ENCODE results near the gene ZNF750.

Gene ZNF750

GRCh38 chr17:82810644-82811430 is 29.0 kb downstream of the ZNF750 start:
- TF ChIP-seq GATA2 (IDR thresholded peaks at IDR 0.05; ENCODE audit: low read depth, low read length): no peak
- TF ChIP-seq GATA3 (IDR thresholded peaks at IDR 0.05; ENCODE audit: low read depth, low read length): no peak

GRCh38 chr17:82808921-82809905 is 30.6 kb downstream of the ZNF750 start:
- TF ChIP-seq GATA2 (IDR thresholded peaks at IDR 0.05; ENCODE audit: low read depth, low read length) (no peak), GATA3 (IDR thresholded peaks at IDR 0.05; ENCODE audit: low read depth, low read length) (no peak)

GRCh38 chr17:82808006-82808405 is 31.8 kb downstream of the ZNF750 start:
- TF ChIP-seq GATA2 (IDR thresholded peaks at IDR 0.05; ENCODE audit: low read depth, low read length) (no peak), GATA3 (IDR thresholded peaks at IDR 0.05; ENCODE audit: low read depth, low read length) (no peak)

- no peak for TF ChIP-seq GATA3 (IDR thresholded peaks at IDR 0.05; ENCODE audit: low read depth, low read length)
- no peak for TF ChIP-seq GATA2 (IDR thresholded peaks at IDR 0.05; ENCODE audit: low read depth, low read length)
Measured at GRCh38 chr17:82807562-82807961, 32.3 kb downstream of the ZNF750 start.

- TF ChIP-seq GATA2 (IDR thresholded peaks at IDR 0.05; ENCODE audit: low read depth, low read length) (no peak), GATA3 (IDR thresholded peaks at IDR 0.05; ENCODE audit: low read depth, low read length) (no peak)
Measured at GRCh38 chr17:82807101-82807500, 32.7 kb downstream of the ZNF750 start.

GRCh38 chr17:82806645-82807044 is 33.2 kb downstream of the ZNF750 start:
- TF ChIP-seq GATA3 (IDR thresholded peaks at IDR 0.05; ENCODE audit: low read depth, low read length): no peak
- no peak for TF ChIP-seq GATA2 (IDR thresholded peaks at IDR 0.05; ENCODE audit: low read depth, low read length)

GRCh38 chr17:82805823-82806222 is 34.0 kb downstream of the ZNF750 start:
- TF ChIP-seq GATA2 (IDR thresholded peaks at IDR 0.05; ENCODE audit: low read depth, low read length) (no peak), GATA3 (IDR thresholded peaks at IDR 0.05; ENCODE audit: low read depth, low read length) (no peak)

GRCh38 chr17:82805254-82805653 is 34.6 kb downstream of the ZNF750 start:
- TF ChIP-seq GATA3 (IDR thresholded peaks at IDR 0.05; ENCODE audit: low read depth, low read length): no peak
- TF ChIP-seq GATA2 (IDR thresholded peaks at IDR 0.05; ENCODE audit: low read depth, low read length): no peak

GRCh38 chr17:82804442-82805191 is 35.2 kb downstream of the ZNF750 start:
- TF ChIP-seq GATA2 (IDR thresholded peaks at IDR 0.05; ENCODE audit: low read depth, low read length) (no peak), GATA3 (IDR thresholded peaks at IDR 0.05; ENCODE audit: low read depth, low read length) (no peak)

- TF ChIP-seq GATA3 (IDR thresholded peaks at IDR 0.05; ENCODE audit: low read depth, low read length): no peak
- no peak for TF ChIP-seq GATA2 (IDR thresholded peaks at IDR 0.05; ENCODE audit: low read depth, low read length)
Measured at GRCh38 chr17:82803606-82804005, 36.2 kb downstream of the ZNF750 start.

- TF ChIP-seq GATA2 (IDR thresholded peaks at IDR 0.05; ENCODE audit: low read depth, low read length) (no peak), GATA3 (IDR thresholded peaks at IDR 0.05; ENCODE audit: low read depth, low read length) (no peak)
Measured at GRCh38 chr17:82803185-82803584, 36.6 kb downstream of the ZNF750 start.

- no peak for TF ChIP-seq GATA2 (IDR thresholded peaks at IDR 0.05; ENCODE audit: low read depth, low read length)
Measured at GRCh38 chr17:82802075-82802780, 37.6 kb downstream of the ZNF750 start.

- no peak for TF ChIP-seq GATA2 (IDR thresholded peaks at IDR 0.05; ENCODE audit: low read depth, low read length)
- TF ChIP-seq GATA3 (IDR thresholded peaks at IDR 0.05; ENCODE audit: low read depth, low read length): no peak
Measured at GRCh38 chr17:82801377-82801970, 38.3 kb downstream of the ZNF750 start.

All from SH-SY5Y (cell line).